Activated naive CD4-positive, alpha-beta T cell treated with Interleukin-2 at 50 U/mL for 16 hours (primary cell): ENCODE results near the gene HHIPL1.

ENCODE experiments used
- DNase-seq: peaks from one replicate; pipeline ENCODE4 v3.0.0-alpha.2; 2020

The HHIPL1 gene

DNA sequence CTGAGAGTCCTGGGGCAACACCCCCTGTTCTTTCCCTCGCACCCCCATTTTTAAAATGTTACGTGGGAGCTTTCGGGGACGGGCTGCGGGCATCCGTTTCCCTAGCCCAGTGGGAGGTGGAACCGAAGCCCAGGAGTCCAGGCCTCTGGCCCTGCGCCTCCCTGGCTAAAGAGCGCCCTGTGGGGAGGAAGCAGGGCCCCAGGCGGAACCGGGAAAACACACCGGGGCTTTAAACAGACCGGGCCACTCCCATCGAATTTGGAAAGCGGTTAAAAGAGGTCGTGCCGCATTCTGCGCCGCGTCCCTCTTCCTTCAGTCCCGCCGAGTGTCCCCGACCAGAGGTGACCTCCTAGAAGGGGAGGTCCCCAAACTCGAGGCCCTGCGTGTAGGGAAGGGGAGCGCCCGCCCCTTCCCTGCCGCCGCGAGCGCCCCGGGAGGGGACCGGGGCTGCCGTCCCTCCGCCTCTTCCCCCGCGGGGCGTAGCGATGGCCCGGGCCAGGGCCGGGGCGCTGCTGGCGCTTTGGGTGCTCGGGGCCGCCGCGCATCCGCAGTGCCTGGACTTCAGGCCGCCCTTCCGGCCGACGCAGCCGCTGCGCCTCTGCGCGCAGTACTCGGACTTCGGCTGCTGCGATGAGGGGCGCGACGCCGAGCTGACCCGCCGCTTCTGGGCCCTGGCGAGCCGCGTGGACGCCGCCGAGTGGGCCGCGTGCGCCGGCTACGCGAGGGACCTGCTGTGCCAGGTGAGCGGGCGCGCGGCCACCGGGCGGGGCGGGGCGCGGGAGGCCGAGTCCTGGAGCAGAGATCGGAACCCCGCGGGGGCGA lies at the start of gene HHIPL1:
TSS of gene HHIPL1 (plus strand) at position 407 of the 822 bp plus-strand sequence. CDS start at position 486, 79 bp downstream.
- no peak for DNase-seq

DNA sequence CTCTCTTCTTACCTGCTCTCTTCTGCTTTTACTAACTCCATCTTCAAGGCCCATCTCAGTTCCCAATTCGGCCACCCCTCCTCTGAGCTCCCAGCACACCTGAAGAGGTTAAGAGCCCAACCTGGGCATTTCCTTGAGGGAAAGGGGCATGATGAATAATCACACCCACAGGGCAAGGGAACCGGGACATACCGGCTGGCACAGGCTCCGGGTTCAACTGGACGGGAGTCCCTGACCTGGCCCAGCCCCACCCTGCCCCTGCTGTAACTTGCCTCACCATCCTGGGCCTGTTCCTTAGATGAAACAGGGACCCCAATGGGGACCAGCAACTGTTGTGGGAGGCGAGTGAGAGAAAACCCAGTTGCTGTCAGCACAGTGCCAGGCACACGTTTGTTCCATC lies 49.4 kb upstream of the HHIPL1 start:
- DNase-seq, result no peak

DNA sequence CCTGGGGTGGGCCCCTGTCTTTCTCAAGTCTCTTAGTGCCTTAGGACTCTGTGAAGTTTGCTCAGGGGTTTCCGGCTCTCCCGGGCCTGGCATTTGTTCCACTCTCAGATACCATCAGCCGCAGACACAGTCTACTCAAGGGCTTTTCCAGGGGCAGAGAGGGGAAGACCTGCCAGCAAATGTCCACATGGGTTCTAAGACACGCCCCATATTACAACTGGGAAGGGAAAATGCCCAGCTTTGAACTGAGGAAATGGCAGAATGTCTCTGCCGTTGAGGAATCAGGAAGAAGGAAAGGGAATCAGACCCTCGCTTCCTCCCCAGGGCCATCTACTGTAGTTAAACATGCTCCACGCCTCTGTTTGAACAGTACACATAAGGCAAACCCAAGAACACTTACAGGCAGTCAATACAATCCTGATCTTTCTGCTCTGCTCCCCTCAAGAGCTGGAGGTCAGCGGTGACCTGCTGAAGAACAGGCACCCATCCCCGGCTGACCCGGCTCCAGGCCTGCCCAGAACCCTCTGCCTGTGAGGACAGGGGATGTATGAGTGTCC lies 48.8 kb upstream of the HHIPL1 start:
- no peak for DNase-seq

DNA sequence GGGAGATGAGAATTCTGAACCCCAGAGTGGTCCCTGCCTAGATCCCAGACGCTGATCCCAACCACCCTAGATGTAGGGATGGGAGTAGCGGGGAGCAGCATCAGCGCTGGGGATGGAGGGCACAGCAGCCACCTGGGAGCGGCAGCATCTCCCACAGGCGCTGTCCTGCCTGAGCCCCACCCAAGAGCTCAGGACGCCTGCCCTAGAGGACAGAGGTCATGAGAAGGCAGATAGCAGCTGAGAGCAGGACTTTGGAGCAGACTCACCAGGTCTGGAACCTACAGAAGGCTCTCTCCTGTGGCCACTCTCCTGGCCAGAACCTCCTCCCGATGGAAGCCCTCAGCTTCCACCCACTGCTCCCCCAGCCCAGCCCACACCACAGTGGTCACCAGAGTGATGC lies 48.2 kb upstream of the HHIPL1 start:
- DNase-seq, result no peak

DNA sequence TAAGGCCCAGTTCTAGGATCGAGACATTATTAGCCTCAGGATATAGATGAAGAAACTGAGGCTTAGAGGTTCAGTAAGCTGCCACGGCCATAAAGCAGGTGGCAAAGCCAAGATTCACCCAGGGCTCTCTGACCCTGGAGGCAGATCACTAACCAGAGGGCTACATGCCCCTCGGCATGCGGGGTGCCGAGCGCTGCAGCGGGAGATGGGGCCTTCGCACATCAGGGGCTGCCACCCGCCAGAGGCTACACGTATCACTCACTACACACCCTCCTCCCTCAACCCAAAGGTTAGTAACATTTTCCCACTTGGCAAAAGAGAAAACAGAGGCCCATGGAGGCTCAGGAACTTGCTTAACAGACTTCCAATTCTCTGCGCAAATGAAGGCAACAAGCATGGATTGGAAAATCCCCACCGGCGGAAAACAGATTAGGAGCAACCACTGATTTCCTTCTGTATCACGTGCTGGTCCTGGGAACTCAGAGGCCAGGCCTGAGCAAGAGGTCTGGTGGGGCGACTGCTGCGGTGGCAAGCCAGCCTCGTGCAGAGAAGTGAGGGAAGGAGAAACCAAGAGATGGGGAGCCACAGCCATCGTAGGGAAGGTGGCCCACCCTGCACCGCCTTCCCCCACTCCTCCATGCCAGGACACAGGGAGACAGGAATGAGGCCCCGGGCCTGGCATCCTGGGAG lies 46.9 kb upstream of the HHIPL1 start:
- no peak for DNase-seq

DNA sequence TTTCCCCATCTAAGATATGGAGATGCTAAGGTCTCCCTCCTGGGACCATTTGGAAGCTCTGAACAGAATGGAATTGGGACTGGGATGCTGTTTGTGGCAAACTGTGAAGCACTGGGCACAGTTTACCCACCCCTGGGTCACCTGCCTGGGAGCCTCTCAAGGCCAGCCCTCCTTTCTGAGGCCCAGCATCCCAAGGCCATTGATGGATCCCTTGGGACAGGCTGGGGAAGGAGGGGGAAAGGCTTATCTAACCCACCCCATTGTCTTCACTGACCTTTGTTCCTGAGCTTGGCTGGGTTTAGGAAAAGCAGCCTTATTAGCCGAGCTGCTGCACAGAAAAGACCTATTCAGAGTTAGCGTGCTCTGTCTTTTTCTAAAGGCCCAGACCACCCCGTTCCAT lies 46.2 kb upstream of the HHIPL1 start:
- no peak for DNase-seq

DNA sequence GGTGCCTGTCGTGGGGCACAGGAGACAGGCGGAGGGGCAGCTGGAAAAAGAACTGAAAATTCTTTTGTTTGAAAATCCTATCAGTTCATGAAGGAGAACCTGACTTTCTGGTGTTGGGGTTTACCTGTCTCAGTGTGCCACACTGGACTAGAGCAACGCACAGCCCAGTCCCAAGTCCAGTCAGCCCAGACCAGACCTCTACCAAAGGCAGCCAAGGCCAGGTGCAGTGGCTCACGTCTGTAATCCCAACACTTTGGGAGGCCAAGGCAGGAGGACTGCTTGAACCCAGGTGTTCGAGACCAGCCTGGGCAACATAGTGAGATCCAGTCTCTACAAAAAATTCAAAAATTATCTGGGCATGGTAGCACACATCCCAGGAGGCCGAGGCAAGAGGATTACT lies 45.5 kb upstream of the HHIPL1 start:
- DNase-seq, result no peak

DNA sequence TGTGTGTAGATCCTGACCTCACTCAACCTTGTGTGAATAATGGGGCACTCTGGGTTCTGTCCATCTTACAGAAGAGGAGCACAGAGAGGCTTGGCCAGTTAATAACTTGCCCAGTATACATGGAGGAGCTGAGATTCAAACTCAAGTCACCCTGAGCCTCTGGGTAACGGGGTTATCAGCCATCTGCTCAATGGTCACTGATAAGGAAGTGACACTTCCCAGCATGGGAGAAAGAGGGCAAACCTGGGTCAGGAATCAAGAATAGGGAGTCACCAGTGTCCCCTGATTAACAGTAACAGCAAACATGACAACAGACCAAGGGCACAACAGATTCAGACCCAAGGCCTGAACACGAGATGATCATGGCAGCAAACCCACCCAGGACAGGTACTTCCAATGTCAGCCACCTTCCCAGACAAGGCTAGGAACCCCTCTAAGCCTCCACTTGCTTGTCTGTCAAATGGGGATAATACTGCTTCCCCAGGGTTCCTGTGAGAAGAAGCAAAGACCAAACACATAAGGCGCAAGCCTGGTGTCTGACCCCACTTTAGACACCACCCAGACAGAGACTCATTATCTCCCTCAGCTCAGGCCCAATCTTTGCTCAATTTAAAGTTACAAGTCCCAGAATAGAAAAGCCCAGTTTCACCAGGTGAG lies 44.6 kb upstream of the HHIPL1 start:
- DNase-seq, result no peak

DNA sequence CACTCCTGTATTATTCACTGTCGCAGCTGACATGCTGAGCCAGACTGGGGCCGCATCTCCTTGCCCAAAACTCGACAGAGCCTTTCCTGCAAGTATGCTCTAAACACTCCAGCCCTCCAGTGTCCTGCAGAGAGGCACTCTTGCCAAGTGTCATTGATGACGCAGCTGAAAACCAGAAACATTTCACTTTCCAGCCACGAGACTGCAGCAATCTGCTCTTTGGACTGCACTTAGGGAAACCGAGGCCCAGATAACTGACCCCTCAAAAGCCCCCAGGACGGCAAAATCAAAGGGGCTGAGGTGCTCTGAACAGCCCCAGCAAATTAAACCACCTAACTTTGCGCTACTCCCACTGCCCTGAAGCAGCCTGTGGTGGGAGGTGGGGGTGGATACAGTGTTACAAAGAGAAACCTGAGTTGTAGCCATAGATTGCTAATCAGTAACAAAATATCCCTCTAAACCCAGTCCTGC lies 43.5 kb upstream of the HHIPL1 start:
- DNase-seq, result no peak

DNA sequence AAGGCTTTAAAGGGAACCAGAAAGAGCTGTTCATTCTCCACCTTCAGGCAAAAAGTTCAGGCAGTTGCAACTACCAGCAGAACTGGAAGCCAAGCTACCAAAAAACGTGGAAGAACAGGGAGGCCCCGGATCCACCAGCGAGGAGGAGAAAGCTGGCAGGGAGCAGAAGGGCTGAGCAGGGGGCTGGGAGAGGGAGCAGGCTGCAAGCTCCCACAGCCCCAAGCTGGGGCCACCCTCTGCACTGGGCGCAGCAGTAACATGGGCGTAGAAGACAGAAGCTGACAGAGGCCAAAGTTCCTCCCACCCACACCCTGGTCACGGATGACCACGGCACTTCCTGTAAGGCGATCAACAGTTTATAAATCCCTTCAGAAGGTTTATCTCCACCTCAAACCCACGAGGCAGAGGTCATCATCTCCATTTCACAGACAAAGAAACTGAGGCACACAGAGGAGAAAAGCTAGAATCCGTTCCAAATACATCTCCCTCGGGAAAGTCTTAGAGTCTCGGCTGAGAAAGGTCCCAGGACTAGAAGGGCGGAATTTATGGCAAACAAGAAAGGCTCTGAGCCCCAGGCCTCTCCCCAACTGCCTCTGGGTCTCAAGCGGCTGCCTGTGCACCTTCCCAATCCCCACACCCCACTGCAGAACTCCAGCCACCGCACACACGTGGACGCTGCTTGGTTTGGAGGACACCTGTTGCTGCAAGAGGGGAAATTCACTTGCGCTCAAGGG lies 42.7 kb upstream of the HHIPL1 start:
- DNase-seq, result no peak

DNA sequence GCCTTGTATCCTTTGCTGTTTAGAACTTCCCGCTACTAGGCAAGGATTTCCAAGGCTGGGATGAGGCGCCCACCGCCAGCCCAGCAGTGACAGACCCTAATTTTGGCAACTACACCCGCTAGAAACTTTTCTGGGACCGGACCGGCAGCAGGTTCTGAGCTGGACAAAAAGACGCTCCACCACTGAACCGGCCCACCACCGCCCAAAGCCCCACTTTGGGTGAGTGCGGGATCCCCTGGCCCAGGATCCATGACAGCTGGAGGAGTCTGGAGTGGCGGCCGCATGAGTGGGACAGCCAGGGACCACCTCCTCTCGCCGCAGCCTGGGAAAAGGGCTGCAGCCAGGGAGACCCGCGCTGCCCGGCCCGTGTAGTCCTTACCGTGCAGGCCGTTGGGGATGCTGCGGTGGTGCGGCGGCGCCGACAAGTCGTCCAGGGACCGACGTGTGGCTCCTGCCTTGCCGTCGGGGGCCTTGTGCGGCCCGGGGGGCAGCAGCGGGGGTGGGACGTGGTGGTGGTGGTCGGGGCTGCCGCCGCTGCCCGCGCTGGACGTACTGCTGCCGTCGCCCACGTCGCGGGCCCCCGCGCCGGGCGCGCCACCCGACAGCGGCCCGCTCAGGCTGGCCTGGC lies 42.0 kb upstream of the HHIPL1 start:
- no peak for DNase-seq

DNA sequence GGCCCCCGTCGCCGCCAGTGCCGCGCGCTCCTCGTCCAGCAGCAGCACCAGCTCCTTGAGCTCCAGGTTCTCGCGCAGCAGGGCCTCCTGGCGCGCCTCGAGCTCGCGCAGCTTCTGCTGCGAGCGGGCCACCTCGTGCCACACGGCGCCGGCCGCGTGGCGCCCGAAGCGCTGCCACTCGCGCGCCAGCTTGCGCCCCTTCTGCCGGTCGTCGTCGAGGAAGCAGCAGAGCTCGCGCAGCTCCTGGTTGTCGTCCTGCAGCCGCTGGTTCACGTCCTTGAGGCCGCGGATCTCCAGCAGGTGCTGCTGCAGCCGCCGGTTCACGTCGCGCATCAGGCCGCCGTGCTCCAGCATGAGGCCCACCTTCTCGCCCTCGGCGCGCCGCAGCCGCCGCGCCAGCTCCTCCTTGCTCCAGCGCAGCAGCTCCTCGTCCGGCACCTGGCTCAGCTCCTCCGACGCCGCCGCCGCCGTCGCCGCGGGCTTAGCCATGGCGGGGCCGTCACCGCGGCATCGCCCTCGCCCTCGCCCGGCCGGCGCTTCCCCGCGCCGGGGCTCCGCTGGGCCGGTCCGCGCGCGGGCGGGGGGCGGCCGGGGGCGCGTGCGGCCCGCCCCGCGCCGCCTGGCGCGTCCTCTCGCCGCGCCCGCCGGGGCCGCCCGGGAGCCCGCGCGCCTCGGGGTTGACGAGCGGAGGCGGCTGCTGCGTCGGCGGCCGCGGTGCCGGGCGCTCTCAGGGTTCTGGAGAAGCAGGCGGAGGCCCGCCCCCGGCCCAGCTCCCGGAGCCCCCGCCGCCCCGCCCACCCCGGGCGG lies 41.3 kb upstream of the HHIPL1 start, which contains the start of gene CCDC85C:
TSS of gene CCDC85C (minus strand) at position 737 of the 807 bp plus-strand sequence. CDS start at position 489, 248 bp downstream.
- peak; percentile 64 for DNase-seq

DNA sequence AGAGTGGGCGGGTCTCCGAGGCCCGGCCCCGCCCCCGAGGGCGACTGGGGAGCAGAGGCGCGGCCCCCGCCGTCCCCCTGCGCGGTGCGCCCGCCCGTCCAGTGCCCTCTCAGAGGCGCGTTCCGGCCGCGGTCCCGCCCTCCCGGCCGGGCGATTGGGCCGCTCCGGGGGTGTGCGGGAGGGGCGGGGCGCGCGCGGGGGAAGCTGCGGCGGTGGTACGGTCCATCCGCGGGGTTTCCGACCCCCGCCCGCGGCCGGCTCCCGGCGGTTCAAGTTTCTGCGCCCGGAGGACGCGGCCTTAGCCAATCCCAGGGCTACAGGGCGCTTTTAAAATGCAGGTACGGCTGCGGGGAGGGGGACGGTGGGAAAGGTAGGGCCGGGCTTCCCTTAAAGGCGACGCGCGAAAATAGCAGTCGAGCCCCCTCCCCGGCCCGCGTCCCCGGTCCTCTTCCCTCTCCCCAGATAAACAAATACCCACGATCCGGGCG lies 40.6 kb upstream of the HHIPL1 start:
- DNase-seq, result peak; percentile 93

DNA sequence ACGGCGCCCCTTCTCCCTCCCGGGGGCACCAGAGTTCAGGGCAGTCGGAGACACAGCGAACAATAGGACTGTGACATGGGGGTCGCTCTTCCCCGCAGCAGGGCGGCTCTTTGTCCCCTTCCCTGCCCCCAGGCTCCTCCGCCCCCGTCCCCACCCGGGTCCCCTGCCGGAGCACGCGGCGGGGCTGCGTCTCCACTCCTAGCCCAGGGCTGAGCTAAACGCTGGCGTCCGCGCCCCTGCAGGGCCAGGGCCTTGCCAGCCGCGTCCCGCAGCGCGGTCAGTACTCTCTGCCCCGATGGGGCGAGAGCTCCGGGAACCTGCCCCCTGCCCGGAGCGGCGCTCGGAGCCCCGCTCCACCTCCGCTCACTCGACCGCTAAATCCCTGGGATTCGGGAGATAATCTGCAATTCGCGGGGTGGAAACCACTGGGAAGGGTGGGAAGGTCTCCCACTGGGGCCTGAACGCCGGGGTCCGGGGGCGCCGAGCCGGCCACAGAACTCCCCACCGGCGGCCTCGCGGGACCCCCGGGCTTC lies 40.1 kb upstream of the HHIPL1 start:
- DNase-seq, result peak; percentile 46

DNA sequence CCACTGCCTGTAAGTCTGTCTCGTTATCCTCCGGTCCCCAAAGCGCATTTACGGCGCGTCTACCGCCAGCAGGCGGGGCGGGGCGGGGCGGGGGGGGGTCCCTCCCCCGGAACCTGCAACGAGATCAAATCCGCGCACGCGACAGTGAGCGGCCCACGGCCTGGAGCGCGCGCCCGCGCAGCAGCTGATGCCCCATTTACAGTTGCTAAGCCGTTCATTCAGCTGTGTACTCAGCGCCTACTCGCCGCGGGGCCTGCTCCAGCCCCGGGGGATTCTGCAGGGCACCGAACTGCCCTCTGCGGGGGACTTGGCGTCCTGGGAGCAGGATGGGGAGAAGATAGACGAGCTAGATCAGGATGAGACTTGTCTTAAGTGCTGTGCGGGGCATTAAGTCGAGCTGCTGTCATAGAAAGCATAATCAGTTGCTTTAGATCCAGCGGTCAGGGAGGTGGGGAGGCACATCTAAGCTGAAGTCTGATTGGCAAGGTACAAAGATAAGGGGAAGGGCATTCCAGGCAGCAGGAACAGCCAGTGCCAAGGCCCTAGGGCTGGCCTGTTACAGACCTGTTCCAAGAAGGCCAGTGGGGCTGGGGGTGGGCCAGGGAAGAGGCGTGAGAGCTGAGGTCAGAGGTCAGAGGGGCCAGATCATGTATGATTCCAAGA lies 39.5 kb upstream of the HHIPL1 start:
- DNase-seq, result peak; percentile 84

DNA sequence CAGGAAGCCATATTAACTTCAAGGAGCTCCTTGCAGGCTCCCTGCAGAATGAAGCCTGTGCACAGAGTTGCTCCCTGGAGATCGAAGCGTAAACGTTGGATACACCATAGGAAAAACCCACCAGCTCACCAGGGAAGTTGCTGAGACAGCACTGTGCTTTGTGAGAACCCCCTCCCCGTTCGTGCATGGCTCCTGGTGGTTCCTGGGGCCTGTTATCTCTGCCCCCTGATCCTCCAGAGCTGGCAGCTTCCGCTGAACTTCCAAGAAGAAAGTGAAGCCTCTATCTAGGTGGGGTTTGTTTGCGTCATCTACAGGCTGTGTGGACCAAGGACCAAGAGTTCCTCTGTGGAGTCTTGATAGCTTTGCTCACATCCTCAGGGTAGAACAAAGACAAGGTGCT lies 38.6 kb upstream of the HHIPL1 start:
- DNase-seq, result no peak

DNA sequence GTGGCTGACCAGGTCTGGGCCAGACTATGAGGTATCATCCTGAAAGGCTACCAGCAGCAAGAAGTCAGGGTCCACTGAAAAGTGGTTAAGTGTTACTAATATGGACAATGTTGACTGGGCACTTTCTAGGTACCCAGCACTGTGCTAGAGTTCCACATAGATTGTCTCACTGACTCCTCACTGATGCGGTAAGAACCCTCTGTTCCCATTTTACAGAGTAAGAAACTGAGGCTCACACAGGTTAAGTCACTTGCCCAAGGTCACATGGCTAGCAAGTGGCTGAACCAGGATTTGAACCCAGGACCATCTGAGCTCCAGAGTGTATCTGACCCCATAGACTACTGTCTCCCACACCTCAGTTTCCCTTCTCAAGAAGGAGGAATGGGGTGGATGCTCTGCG lies 36.3 kb upstream of the HHIPL1 start:
- DNase-seq, result no peak

DNA sequence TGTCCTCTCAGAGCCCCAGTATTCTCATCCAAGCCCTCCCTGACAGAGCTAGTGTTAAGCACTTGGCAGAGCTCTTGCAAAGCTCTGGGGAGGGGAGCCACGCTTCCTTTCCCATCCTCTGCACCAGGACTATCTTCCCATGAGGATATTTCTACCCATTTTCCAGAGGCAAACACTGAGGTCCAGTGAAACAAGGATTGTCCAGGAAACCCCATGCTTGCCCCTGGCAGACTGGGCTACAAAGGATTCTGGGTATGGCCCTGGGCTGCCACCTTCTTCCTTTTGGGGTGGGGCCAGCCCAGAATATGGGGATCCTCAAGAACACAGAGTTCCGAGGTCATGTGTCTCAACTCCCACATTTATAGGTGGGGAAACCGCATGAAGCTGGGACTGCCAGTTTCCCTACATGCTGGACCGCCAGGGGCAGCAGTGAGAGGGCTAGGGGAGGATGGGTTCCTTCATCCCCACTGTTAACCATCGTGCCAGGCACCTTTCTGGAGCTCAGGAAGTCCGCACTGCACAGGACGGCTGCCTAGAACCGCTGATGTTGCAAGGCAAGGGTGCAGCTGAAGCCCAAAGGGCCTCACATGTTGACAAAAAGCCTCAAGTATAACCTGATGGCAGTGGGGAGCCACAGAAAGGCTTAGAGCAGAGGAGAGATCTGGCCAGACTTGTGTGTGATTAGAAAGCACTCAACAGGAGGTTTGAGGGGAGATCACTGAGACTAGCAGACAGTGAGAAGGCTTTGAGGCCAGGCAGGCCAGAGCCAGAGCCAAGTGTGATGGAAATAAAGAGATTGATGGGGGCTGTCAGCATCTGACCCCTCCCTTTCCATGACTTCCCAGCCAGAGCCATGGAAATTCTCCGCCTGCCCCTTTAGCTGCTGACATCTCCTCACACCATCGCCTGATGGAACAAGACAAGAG lies 35.4 kb upstream of the HHIPL1 start:
- no peak for DNase-seq

DNA sequence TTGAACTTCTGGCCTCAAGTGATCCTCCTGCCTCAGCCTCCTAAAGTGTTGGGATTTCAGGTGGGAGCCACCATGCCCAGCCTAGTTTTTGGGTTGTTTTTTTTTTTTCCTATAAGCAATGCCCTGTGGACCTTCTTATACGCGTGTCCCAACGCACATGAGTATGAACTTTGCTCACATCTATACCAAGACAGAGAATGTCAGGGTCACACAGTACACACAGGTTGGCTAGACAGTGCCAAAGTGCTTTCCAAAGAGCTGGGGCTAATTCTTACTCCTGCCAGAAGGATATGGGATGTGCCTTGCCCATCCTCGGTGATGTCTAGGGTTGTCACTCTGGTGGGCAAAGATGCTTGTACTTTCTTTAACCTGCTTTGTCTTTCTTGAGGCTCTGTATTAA lies 33.3 kb upstream of the HHIPL1 start:
- no peak for DNase-seq
